DMS53 treated with DMSO at 0.1 percent for 48 hours (cell line): ENCODE data around the gene HOXC5.

Source experiments
- DNase-seq: peaks from one replicate; lab custom pipeline; 2025; ENCODE audit not compliant: unreplicated experiment; lab: John Stamatoyannopoulos, UW

HOXC5 gene

DNA sequence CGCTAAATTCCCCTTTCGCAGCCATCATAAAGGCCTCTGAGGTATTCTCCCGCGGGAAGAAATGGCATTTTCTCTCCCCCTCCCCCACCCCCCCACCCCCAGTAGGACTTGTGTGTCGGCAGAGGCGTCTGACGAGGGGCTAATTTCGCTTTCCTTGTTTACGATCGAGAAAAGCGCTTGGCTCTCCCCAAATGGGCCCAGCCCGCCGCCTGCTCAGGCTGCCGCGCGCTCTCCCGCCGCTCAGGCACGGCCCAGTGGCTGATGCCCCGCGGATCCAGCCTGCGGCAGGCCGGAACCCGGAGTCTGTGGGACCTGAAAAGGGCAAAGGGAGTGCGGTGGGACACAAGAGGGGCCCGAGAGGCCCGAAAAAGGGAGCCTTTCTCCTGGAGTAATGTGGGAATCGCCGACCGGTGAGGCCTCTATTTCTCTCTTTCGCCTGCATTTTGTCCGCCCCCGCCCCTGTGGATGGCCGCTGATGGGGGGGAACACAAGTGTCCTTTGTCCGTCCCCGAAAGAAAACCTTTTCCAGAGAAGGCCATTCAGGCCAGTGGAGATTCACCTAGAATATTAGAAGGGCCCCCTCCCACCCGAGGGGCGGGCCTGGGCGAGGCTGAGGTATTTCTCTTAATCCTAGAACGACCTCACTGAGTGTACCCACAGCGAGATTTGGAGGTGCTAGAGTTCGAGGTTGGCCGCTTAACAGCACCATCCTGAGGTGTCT, 13.6 kb upstream of the HOXC5 start:
- DNase-seq = no peak

GRCh38 chr12:54019924-54020590, 12.8 kb upstream of the HOXC5 start:
- no peak for DNase-seq

- DNase-seq = no peak
Observed at GRCh38 chr12:54020591-54021405, 12.1 kb upstream of the HOXC5 start.

GRCh38 chr12:54021432-54022013, 11.3 kb upstream of the HOXC5 start:
- no peak for DNase-seq

GRCh38 chr12:54022960-54023884, 9.6 kb upstream of the HOXC5 start:
- DNase-seq = no peak

DNA sequence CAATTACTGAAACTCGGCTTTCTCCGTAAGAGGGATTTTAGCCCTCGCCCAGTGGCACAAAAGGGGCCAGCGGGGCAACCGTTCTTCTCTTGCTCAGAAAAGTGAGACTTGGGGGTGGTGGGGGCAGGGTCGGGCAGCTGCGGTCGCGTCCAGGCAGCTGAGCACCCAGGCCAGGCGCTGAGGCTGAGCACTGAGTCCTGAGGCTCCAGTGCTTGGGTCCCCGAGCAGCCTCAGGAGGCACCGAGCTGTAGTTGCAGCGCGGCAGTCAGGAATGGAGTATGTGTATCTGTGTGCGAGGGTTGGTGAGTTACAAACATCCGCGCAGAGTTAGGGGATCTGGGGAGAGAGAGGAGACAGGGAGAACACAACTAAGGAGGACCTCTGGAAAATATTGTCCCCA, 8.7 kb upstream of the HOXC5 start:
- no peak for DNase-seq

DNA sequence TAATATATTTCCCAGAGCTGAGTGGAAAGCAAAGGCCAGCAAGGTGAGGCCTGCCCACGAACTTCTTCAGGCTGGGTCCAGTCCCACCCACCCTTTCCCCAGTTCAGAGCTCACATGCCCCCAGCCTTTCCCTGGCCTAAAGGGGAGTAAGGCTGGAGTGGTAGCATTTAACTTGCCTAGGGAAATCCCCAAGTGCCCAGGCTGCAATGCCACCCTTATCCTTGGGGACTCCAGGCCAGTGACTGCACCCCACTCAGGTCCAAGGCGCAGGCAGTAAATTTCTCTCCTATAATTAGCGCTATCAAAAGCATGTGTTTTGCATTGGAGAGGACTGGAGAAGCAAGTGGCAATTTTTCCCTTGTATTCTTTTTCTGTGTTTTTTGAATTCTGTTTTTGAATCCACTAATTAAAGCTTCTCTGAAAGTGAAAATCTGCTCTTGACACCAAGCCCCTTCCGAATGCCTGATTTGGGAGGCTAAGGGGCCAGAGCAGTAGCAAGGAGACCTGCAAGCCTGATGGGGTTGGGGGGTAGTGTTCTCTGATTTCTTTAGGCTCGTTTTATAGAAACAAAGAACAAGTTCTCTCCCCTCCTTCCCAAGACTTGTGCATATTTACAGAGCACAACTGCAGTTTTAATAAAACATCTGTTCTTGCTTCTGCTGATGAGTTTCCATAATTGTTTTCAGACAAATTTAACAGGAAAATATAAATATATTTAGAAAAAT, 8.1 kb upstream of the HOXC5 start:
- DNase-seq = no peak

- no peak for DNase-seq
Observed at GRCh38 chr12:54025499-54026405, 7.1 kb upstream of the HOXC5 start.

DNA sequence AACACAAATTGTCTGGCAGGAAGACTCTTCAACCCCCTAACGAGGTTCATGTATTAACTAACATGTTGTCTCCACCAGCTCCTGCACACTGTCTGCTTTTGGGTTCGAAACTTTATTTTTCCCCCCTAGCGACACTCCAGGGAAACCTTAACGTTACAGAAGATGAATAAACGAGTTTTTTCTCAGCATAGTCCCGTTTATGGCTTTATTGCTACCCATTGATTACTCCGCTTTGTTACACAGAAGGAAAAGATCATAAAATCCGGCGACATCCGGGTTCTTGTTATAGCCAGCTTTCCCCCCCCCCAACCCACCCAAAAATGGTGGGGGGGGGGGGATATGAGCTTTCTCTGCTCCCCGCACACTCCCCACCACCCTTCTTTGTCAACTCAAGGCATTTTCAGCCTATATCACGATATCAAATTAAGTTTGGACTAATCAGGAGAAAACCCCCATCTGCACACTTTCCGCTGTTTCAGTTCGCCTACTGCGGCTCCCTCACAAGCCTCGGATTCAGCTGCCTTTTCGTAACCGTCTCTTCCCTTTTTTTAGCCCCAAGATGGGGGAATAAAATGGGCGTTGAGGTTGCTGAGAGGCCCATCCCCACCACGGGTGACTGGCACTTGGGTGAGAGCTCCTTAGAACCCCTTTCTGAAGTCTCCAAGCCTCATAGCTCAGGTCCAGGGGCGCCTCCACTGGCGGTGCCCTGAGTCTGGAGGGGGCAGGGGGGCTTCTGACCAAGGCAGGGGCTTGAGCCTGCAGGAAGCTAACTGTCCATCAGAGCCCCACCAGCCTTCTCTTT, 6.0 kb upstream of the HOXC5 start:
- DNase-seq = no peak

GRCh38 chr12:54027442-54027786, 5.4 kb upstream of the HOXC5 start:
- no peak for DNase-seq

GRCh38 chr12:54028314-54029201, 4.3 kb upstream of the HOXC5 start, which contains the start of gene HOXC6:
Gene HOXC6 (plus strand): TSS chr12:54028440. CDS start chr12:54028522, 82 bp downstream.
- DNase-seq = no peak

- no peak for DNase-seq
Observed at GRCh38 chr12:54029529-54030441, 3.1 kb upstream of the HOXC5 start.

GRCh38 chr12:54030442-54030801, 2.4 kb upstream of the HOXC5 start:
- no peak for DNase-seq

DNA sequence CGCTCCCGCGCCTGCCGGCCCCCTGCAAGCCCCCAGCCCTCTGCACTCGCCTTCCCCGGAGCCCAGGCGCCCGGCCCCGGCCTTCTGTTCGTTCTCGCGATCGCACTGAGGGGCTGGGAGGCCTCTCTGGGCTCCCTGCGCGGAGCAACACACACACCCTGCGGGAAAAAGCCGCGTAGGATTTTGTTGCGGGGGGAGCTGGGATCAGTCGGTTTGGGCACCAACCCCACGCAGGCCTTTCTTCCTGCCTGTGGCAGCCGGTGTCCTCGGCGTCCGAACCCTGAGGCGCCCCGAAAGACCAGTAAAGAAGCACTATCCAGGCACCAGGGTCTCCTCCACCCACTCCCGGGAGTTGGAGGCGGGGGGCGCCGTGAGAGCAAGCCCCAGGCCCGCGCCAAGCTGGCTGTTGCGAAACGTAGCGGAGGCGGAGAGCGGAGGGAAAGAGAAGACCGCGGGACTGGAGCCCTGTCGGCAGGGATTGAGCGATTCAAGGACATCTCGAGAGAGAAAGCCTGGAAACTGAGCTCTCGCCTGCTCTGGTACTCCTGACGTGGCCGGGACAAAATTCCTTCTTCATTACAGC, 1.9 kb upstream of the HOXC5 start:
- DNase-seq = no peak

DNA sequence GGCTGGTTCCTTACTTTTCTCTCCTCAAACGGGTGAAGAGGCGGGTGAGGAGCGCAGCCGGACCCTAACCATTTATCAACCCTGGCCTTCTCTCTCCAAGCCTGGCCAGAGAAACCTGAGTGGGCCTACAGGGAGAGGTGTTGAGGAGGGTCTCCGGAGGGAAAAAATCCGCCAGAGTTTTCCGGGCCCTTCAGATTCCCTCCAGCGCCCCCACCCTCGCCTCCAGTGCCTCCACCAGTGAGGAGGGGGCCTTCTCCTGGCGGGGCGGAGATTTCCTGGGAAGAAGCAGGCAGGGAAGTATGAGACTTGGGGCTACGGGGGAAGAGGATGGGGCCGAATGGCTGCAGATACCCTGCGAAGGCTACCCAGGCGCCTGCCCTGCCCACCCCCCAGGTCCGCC, 1.4 kb upstream of the HOXC5 start:
- no peak for DNase-seq
